ENCODE measurements around the gene MICALL2. TPM values are rescaled to one million over a fixed set of nuclear protein-coding genes. Genes with fewer than 3 reads are reported as not detected.

The MICALL2 gene
- total and polyA plus RNA-seq, 4 donors = 41.7 to 346 (median 64.0) TPM

GRCh38 chr7:1422512-1423263 is 36.6 kb downstream of the MICALL2 start:
- H3K36me3 ChIP-seq (ENCODE audit: control insufficient read depth in 1 of 2, insufficient read depth in 2 of 2, low read length in 1 of 2) = no peaks in the 10 kb centered on the region
- no peak overlapping the region for H3K27ac ChIP-seq (ENCODE audit: low read depth in 1 of 2, low read length in 2 of 2)
- no peak for DNase-seq
- ATAC-seq (ENCODE audit: low FRiP score) = no peak
- 23 to 24% methylated on average over 24 of the region's 24 CpGs for WGBS, 2 donors
- H3K9me3 ChIP-seq (ENCODE audit: control insufficient read depth, low read length) = no peaks in the 10 kb centered on the region
- H3K4me1 ChIP-seq (ENCODE audit: control insufficient read depth in 1 of 2, insufficient read depth in 2 of 2, low read length in 2 of 2) = no peaks in the 10 kb centered on the region
- no peaks in the 10 kb centered on the region for H3K27me3 ChIP-seq (ENCODE audit: control insufficient read depth in 1 of 2, insufficient read depth in 2 of 2, low read length in 1 of 2)
- H3K4me3 ChIP-seq (ENCODE audit: low read length in 2 of 2) = no peak overlapping the region
- intact Hi-C loops (cut with DNase I) = no loop called here

GRCh38 chr7:1421946-1422345 is 37.3 kb downstream of the MICALL2 start:
- H3K9me3 ChIP-seq (ENCODE audit: control insufficient read depth, low read length) = no peaks in the 10 kb centered on the region
- no peaks in the 10 kb centered on the region for H3K27me3 ChIP-seq (ENCODE audit: control insufficient read depth in 1 of 2, insufficient read depth in 2 of 2, low read length in 1 of 2)
- no peak overlapping the region for H3K27ac ChIP-seq (ENCODE audit: low read depth in 1 of 2, low read length in 2 of 2)
- DNase-seq (no peak), ATAC-seq (ENCODE audit: low FRiP score) (no peak)
- H3K4me1 ChIP-seq (ENCODE audit: control insufficient read depth in 1 of 2, insufficient read depth in 2 of 2, low read length in 2 of 2) = no peaks in the 10 kb centered on the region
- H3K4me3 ChIP-seq (ENCODE audit: low read length in 2 of 2) = no peak overlapping the region
- H3K36me3 ChIP-seq (ENCODE audit: control insufficient read depth in 1 of 2, insufficient read depth in 2 of 2, low read length in 1 of 2) = no peaks in the 10 kb centered on the region
- intact Hi-C loops (cut with DNase I) = no loop called here
- 87 to 95% methylated on average over 8 of the region's 8 CpGs for WGBS, 2 donors

GRCh38 chr7:1421020-1421790 is 38.1 kb downstream of the MICALL2 start:
- no peaks in the 10 kb centered on the region for H3K27me3 ChIP-seq (ENCODE audit: control insufficient read depth in 1 of 2, insufficient read depth in 2 of 2, low read length in 1 of 2)
- intact Hi-C loops (cut with DNase I) = no loop called here
- WGBS, 2 donors = 83 to 84% methylated on average over 41 of the region's 41 CpGs

GRCh38 chr7:1419688-1420087 is 39.6 kb downstream of the MICALL2 start:
- Histone ChIP-seq H3K36me3 (ENCODE audit: control insufficient read depth in 1 of 2, insufficient read depth in 2 of 2, low read length in 1 of 2) (no peaks in the 10 kb centered on the region), H3K9me3 (ENCODE audit: control insufficient read depth, low read length) (no peaks in the 10 kb centered on the region), H3K27me3 (ENCODE audit: control insufficient read depth in 1 of 2, insufficient read depth in 2 of 2, low read length in 1 of 2) (no peaks in the 10 kb centered on the region), H3K4me1 (ENCODE audit: control insufficient read depth in 1 of 2, insufficient read depth in 2 of 2, low read length in 2 of 2) (no peaks in the 10 kb centered on the region), H3K4me3 (ENCODE audit: low read length in 2 of 2) (no peak overlapping the region), H3K27ac (ENCODE audit: low read depth in 1 of 2, low read length in 2 of 2) (no peak overlapping the region)
- intact Hi-C loops (cut with DNase I) = no loop called here
- ATAC-seq (ENCODE audit: low FRiP score) (no peak), DNase-seq (no peak)
- WGBS, 2 donors = 66 to 76% methylated on average over 7 of the region's 7 CpGs

More at GRCh38 chr7:1421020-1421790, 38.1 kb downstream of the MICALL2 start:
- Histone ChIP-seq H3K4me1 (ENCODE audit: control insufficient read depth in 1 of 2, insufficient read depth in 2 of 2, low read length in 2 of 2) (no peaks in the 10 kb centered on the region), H3K9me3 (ENCODE audit: control insufficient read depth, low read length) (no peaks in the 10 kb centered on the region), H3K36me3 (ENCODE audit: control insufficient read depth in 1 of 2, insufficient read depth in 2 of 2, low read length in 1 of 2) (no peaks in the 10 kb centered on the region), H3K27ac (ENCODE audit: low read depth in 1 of 2, low read length in 2 of 2) (no peak overlapping the region), H3K4me3 (ENCODE audit: low read length in 2 of 2) (no peak overlapping the region)
- DNase-seq (no peak), ATAC-seq (ENCODE audit: low FRiP score) (no peak)

GRCh38 chr7:1419310-1419634 is 40.0 kb downstream of the MICALL2 start:
- H3K27ac ChIP-seq (ENCODE audit: low read depth in 1 of 2, low read length in 2 of 2) = no peak overlapping the region
- intact Hi-C loops (cut with DNase I) = no loop called here
- no peaks in the 10 kb centered on the region for H3K9me3 ChIP-seq (ENCODE audit: control insufficient read depth, low read length)
- no peaks in the 10 kb centered on the region for H3K27me3 ChIP-seq (ENCODE audit: control insufficient read depth in 1 of 2, insufficient read depth in 2 of 2, low read length in 1 of 2)
- no peaks in the 10 kb centered on the region for H3K4me1 ChIP-seq (ENCODE audit: control insufficient read depth in 1 of 2, insufficient read depth in 2 of 2, low read length in 2 of 2)
- no peak overlapping the region for H3K4me3 ChIP-seq (ENCODE audit: low read length in 2 of 2)
- DNase-seq (no peak), ATAC-seq (ENCODE audit: low FRiP score) (no peak)
- 79 to 82% methylated on average over 11 of the region's 11 CpGs for WGBS, 2 donors
- no peaks in the 10 kb centered on the region for H3K36me3 ChIP-seq (ENCODE audit: control insufficient read depth in 1 of 2, insufficient read depth in 2 of 2, low read length in 1 of 2)

- 57 to 62% methylated on average over 21 of the region's 21 CpGs for WGBS, 2 donors
- H3K36me3 ChIP-seq (ENCODE audit: control insufficient read depth in 1 of 2, insufficient read depth in 2 of 2, low read length in 1 of 2) = no peaks in the 10 kb centered on the region
- ATAC-seq (ENCODE audit: low FRiP score) (no peak), DNase-seq (no peak)
- H3K9me3 ChIP-seq (ENCODE audit: control insufficient read depth, low read length) = no peaks in the 10 kb centered on the region
- H3K27ac ChIP-seq (ENCODE audit: low read depth in 1 of 2, low read length in 2 of 2) = no peak overlapping the region
- intact Hi-C loops (cut with DNase I) = no loop called here
- no peaks in the 10 kb centered on the region for H3K4me1 ChIP-seq (ENCODE audit: control insufficient read depth in 1 of 2, insufficient read depth in 2 of 2, low read length in 2 of 2)
- no peaks in the 10 kb centered on the region for H3K27me3 ChIP-seq (ENCODE audit: control insufficient read depth in 1 of 2, insufficient read depth in 2 of 2, low read length in 1 of 2)
- H3K4me3 ChIP-seq (ENCODE audit: low read length in 2 of 2) = no peak overlapping the region
These were observed 40.6 kb downstream of the MICALL2 start for GRCh38 chr7:1418505-1419309.

GRCh38 chr7:1415389-1415990 is 43.8 kb downstream of the MICALL2 start:
- no peaks in the 10 kb centered on the region for H3K9me3 ChIP-seq (ENCODE audit: control insufficient read depth, low read length)
- H3K4me3 ChIP-seq (ENCODE audit: low read length in 2 of 2) = no peak overlapping the region
- no peak for ATAC-seq (ENCODE audit: low FRiP score)
- H3K27me3 ChIP-seq (ENCODE audit: control insufficient read depth in 1 of 2, insufficient read depth in 2 of 2, low read length in 1 of 2) = no peaks in the 10 kb centered on the region
- H3K4me1 ChIP-seq (ENCODE audit: control insufficient read depth in 1 of 2, insufficient read depth in 2 of 2, low read length in 2 of 2) = no peaks in the 10 kb centered on the region
- 82 to 84% methylated on average over 2 of the region's 2 CpGs for WGBS, 2 donors
- no peak for DNase-seq
- no peak overlapping the region for H3K27ac ChIP-seq (ENCODE audit: low read depth in 1 of 2, low read length in 2 of 2)
- no peaks in the 10 kb centered on the region for H3K36me3 ChIP-seq (ENCODE audit: control insufficient read depth in 1 of 2, insufficient read depth in 2 of 2, low read length in 1 of 2)
- intact Hi-C loops (cut with DNase I) = no loop called here

GRCh38 chr7:1413936-1414639 is 45.2 kb downstream of the MICALL2 start:
- H3K9me3 ChIP-seq (ENCODE audit: control insufficient read depth, low read length) = no peaks in the 10 kb centered on the region
- no peak for DNase-seq
- WGBS, 2 donors = 60 to 68% methylated on average over 17 to 21 of the region's 21 CpGs
- H3K4me3 ChIP-seq (ENCODE audit: low read length in 2 of 2) = no peak overlapping the region
- H3K4me1 ChIP-seq (ENCODE audit: control insufficient read depth in 1 of 2, insufficient read depth in 2 of 2, low read length in 2 of 2) = no peaks in the 10 kb centered on the region
- H3K27ac ChIP-seq (ENCODE audit: low read depth in 1 of 2, low read length in 2 of 2) = no peak overlapping the region
- intact Hi-C loops (cut with DNase I) = loop anchor here in 1 of 2 donors (5.0 kb wide), 1 partner anchor 222 kb away; no protein-coding TSS in a partner anchor
- H3K27me3 ChIP-seq (ENCODE audit: control insufficient read depth in 1 of 2, insufficient read depth in 2 of 2, low read length in 1 of 2) = no peaks in the 10 kb centered on the region
- H3K36me3 ChIP-seq (ENCODE audit: control insufficient read depth in 1 of 2, insufficient read depth in 2 of 2, low read length in 1 of 2) = no peaks in the 10 kb centered on the region
- ATAC-seq (ENCODE audit: low FRiP score) = no peak
